HG03108 (cell line): ENCODE measurements around the gene PNPLA7.
"Not testable (repeated sequence)": the region's sequence is repeated elsewhere in the genome, so short reads cannot be mapped to it uniquely, and the experiment has no call there.

Source experiments
- ATAC-seq: cut with Tn5 transposase; IDR thresholded peaks from one replicate; pipeline ENCODE4 v1.9.1; 2021; ENCODE audit warnings: moderate library complexity; ENCODE audit not compliant: unreplicated experiment

Gene PNPLA7

DNA sequence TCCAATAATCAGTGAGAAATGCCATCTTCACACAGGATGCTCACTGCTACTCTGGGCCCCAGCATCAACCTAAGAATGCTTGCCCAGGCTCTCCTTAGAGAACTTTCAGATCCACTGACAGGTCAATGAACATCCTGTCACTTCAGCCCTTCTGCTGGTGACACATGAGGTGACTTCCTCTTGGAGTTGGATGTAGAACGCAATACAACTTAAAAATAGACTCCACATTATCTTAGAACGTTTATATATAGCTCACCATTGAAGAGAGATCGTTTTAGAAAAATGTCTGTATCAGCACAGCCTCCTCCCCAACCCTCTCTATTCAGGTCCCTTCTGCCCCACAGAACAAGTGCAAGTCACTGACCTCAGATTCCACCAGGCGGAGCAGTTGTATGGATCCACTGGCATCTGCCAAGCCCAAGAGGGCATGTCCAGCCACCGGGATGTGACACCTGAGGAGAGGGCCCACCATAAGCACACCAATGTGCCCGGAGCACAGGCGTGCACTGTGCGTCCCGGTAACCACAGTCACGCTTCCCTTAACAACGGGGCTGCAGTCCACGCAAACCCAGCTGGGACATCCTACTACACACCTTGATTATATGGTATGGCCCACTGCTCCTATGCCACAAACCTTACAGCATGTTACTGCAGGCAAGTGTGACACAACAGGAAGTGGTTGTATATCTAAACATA is 25.7 kb upstream of the PNPLA7 start:
- ATAC-seq, result no peak

DNA sequence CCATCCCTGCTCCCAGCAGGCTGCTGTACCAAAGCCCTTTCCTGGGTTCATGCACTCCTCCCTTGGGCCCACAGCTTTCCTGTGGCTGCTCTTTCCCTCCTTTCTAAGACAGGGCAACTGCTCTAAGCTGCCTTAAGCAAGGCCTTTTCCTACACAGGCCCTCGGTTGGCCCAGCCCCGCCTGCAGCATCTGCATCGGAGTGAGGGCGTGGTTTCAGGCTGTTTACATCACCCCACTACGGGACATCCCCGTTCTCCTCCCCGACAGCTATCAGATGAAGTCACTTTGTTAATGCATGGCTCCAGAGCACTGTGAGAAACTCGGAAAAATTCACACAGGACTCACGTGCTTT is 25.1 kb upstream of the PNPLA7 start:
- no peak for ATAC-seq

DNA sequence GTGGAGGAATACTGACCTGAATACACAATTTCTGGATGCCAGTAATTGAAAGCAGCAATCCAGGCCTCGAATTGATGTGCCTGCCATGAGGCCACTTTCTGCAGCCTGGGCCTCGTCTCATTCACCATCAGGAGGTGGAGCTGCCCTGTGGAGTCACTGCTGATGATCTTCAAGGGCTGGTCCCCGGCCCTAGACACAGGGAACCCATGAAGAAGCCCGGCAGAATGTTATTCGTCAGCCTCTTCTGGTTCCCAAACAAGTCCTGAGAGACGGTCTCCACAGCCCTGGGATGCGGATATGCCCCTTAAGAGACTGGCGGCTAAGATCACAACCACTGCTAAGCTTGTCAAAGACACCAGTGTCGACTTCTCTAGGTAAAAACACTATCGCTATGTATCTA is 24.0 kb upstream of the PNPLA7 start:
- ATAC-seq, result no peak

DNA sequence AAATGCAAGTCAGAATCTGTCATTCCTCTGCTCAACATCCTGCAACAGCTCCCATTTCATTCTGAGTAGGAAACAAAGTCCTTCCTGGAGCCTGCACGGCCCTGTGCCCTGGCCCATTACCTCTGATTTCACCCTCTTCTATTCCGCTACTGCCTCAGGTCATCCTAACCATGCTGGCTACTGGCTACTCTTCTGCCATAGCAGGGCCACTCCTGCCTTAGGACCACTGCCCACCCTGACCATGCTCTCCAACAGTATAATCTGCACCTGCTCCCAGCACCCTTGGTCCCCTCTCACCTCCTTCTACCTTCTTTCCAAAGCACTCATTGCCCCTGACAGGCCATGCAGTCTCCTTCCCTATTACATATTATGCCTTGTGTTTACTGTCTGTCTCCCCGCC is 20.4 kb upstream of the PNPLA7 start:
- ATAC-seq, result no peak

DNA sequence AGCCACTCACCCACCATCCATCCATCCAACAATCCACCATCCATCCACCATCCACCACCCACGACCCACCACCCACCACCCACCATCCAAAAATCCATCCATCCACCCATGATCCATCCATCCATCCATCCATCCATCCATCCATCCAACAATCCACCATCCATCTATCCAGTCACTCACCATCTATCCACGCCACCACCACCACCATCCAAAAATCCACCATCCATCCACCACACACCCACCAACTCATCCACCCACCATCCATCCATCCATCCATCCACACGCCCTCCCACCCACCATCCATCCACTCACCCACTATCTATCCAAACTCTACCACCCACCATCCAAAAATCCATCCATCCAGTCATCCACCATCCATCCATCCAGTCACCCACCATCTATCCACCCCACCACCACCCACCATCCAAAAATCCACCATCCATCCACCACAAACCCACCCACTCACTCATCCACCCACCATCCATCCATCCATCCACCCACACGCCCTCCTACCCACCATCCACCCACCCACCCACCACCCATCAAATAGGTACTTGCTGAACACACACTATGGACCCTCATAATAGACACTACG is 19.5 kb upstream of the PNPLA7 start:
- ATAC-seq, result no peak

DNA sequence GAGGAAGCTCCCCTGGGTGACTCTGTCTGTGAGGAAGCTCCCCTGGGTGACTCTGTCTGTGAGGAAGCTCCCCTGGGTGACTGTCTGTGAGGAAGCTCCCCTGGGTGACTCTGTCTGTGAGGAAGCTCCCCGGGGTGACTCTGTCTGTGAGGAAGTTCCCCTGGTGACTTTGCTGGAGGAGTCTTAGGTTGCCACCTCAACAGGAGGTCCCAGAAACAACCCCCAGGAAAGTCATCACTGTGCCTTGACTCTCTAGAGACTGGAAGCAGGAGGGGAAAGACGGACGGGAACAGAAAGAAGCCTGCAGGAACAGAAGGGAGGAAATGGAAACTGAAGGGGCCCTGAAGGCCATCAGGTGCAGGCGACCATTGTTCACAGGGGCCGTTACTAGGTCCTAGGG is 18.2 kb upstream of the PNPLA7 start:
- not testable (repeated sequence) for ATAC-seq

DNA sequence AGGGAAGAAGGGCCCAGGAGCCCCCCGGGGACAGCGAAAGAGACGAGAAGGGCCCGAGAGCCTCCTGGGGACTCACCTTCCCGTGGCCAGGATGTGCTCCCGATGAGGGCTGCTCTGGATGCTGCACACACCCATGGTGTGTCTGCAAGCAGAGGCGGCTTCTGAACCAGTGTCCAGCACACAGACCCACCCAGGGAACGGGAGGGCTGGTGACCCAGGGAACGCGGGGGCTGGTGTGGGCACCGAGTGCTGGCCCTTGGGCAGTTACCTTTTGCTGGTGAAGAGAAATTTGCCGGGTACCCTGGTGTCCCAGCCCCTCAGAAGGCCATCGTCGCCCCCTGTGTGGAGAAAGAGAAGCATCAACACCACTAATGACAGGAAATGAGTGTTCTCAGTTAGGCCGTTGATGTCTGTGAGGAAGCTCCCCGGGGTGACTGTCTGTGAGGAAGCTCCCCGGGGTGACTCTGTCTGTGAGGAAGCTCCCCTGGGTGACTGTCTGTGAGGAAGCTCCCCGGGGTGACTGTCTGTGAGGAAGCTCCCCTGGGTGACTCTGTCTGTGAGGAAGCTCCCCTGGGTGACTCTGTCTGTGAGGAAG is 14.7 kb upstream of the PNPLA7 start:
- ATAC-seq, result no peak

DNA sequence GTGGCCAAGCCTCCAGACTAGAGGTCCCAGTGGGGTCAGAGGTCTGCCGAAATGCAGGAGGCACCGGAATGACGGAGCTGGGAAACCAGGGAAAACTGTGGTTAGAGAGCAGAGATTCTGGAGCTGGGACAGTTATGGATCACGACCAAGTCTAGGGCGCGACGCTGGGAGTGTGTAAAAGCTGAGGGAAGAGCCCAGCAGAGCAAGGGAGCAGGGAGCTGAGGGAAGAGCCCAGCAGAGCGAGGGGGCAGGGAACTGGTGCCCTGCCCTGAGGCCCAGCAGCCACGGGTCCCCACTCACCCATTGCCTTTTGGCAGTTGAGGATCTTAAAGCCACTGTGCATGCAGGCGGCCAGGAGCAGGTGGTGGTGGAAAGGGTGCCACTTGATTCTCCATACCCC is 13.9 kb upstream of the PNPLA7 start:
- ATAC-seq, result no peak

DNA sequence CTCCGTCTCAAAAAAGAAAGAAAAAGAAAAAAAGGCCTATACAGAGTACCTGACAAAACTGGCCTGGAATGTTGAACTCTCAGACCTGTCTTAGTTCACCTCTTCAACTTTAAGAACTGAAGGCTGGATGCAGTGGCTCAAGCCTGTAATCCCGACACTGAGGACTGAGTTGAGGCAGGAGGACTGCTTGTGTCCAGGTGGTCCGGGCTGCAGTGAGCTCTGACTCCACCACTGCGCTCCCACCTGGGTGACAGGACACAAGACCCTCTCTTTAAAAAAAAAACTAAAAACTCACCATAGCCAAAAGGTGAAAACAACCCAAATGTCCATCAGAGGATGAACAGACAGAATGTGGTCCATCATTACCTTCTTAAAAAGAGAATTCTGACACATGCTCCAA is 7.9 kb upstream of the PNPLA7 start:
- ATAC-seq, result no peak

DNA sequence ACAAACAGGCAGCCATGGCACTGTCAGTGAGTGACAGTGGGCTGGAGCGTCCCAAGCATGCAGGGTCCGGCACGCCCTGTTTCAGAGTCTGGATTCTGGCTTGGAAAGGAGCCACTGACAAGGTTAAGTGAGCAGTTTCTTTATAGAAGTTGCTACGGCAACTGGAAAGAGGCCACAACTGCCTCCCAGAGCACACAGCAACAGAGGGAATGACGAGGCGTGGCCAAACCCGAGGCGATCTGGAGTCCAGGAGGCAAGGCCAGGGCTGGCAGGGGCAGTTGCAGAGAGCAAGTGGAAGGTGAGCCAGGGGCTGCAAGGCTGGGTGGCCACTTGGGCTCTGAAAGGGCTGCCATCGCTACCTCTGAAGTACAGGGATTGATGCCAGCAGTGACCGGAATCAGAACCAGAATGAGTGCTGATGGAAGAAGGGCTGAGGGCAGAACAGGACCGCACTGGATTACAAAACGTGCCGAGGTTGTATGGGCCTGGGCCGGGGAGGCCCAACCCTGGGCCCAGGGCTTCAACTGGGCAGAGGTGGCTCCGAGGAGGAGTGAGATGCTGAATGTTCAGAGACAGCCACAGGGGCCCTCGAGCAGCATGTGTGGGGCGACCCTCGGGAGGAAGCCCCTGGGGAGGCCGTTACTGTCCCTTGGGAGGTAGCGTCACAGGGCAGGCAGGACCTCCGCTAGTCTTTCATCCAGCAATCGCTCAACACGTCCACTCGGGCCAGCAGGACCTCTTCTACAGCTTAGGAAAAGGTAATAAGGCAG is 6.1 kb upstream of the PNPLA7 start:
- ATAC-seq, result no peak

DNA sequence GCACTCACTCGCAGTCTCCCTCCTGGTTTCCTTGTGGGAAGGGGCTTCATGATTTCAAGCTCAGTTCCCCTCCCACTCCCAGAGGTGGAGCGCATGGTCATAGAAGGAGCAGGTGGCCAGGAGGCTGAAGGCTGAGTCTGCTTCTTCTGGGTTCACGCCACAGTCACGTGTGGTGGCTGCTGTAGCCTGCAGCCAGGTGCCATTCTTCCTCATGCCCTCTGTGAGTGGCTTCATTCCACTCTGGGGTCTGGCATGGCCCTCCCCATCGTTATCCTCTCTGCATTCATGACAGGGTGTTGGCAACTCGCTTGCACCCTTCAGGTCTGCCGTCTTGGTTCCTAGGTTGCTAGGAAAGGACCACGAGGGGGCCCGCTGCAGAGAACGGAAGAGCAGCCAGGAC is 5.0 kb upstream of the PNPLA7 start:
- ATAC-seq, result no peak

DNA sequence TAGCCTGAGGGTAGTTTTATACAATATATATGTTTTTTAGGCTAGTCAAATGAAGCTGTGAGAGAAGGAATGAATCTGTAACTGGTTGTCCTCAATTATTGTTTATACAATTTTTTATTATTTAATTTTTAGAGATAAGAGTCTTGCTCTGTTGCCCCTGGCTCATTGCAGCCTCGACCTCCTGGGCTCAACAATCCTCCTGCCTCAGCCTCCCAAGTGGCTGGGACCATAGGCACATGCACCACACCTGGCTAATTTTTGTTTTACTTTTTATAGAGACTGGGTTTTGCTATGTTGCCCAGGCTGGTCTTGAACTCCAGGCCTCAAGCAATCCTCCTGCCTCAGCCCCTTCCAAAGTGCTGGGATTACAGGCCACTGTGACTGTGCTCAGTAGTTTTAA is 4.1 kb upstream of the PNPLA7 start:
- no peak for ATAC-seq

DNA sequence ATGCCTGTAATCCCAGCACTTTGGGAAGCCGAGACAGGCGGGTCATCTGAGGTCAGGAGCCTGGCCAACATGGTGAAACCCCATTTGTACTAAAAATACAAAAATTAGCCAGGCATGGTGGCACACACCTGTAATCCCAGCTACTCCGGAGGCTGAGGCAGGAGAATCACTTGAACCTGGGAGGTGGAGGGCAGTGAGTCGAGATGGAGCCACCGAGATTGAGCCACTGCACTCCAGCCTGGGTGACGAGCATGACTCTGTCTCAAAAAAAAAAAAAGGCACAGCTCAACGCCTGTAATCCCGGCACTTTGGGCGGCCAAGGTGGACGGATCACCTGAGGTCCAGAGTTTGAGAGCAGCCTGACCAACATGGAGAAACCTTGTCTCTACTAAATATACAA is 3.5 kb upstream of the PNPLA7 start:
- not testable (repeated sequence) for ATAC-seq

DNA sequence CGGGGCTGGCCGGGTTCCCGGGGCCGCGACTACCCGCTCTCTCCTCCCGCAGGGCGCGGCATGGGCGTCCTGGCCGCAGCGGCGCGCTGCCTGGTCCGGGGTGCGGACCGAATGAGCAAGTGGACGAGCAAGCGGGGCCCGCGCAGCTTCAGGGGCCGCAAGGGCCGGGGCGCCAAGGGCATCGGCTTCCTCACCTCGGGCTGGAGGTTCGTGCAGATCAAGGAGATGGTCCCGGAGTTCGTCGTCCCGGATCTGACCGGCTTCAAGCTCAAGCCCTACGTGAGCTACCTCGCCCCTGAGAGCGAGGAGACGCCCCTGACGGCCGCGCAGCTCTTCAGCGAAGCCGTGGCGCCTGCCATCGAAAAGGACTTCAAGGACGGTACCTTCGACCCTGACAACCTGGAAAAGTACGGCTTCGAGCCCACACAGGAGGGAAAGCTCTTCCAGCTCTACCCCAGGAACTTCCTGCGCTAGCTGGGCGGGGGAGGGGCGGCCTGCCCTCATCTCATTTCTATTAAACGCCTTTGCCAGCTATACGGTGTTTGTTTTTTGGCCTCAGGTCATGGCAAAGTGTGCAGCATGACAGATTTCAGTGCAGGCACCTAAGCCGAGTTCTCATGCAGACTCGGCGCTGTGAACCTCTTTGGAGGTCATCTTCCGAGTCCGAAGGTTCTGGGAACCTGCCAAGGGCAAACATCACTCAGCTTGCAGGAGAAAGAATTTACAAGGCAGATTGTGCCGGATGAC is 2.0 kb upstream of the PNPLA7 start:
- ATAC-seq, result no peak

DNA sequence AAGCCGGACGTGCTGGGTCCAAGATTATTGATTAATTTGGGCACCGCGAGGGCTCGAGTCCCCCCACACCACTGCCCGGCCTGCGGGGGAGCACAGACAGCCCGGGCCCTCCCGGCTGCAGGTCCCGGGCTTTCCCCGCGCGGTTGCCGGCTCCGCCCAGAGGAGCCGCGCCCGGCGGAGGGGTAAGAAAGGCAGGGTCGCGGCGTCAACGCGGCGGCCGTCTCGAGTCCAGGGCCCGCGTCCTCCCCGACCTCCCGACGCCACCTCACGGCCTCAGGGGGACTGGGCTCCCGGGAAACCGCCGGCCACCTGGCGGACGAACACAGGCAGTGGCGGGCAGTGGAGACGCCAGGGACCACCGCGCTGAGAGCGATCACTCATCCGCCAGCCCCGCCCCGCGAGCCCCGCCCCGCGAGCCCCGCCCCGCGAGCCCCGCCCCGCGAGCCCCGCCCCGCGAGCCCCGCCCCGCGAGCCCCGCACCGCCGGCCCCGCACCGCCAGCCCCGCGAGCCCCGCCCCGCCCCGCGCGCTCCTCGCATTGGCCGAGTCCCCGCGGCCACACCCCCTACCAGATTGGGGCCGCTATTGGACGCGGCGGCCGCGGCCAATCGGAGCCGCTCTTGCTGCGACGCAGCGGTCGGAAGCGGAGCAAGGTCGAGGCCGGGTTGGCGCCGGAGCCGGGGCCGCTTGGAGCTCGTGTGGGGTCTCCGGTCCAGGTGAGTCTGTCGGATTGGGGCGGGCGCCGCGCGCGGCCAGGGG is 1.2 kb upstream of the PNPLA7 start, which contains the start of gene MRPL41:
Gene MRPL41 (plus strand): TSS at position 616 of the 758 bp plus-strand sequence. CDS start 203 bp downstream, outside the sequence.
- peak; percentile 79 for ATAC-seq

DNA sequence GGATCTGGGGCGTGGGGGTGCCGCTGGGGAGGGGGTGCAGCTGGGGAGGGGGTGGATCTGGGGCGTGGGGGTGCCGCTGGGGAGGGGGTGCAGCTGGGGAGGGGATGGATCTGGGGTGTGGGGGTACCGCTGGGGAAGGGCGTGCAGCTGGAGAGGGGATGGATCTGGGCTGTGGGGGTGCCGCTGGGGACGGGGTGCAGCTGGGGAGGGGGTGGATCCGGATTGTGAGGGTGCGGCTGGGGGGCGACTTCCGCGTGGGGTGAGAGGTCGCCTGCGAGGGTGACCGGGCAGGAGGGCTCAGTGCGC is 709 bp upstream of the PNPLA7 start:
- not testable (repeated sequence) for ATAC-seq

DNA sequence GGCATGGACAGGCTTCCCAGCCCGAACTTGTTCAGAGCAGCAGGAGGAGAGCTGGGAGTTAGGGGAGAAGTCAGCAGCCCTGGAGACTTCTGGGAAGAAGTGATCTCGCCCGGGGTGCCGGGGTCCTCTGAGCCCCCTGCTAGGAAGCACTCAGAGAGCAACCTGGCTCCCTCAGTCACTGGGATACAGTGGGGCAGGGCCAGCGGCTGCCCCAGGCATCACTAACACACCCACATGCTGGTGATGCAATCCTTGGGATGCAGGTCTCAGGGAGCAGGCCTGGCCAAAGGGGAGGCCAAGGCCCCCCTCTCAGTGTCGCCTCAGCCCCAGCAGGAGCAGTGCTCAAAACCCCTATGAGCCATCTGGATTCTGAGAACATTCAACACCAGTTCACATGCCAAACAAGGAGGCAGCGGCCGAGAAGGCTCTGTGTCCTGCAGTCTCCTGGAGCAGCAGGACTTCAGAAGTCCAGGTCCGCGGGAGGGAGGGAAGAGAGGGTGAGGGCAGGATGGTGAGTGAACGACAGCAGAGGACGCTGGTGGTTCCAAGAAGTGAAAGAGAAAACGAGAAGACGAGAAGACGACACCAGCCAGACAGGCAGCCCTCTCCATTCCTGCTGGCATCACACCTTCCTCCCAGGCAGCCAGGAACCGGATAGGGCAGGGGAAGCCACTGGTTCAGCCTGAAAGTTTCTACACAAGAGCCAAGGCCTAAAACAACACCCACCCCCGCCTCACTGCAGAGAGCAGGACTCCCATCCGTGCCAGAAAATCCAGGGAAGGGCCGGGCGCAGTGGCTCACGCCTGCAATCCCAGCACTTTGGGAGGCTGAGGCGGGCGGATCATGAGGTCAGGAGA is 2.3 kb downstream of the PNPLA7 start:
- ATAC-seq, result no peak

DNA sequence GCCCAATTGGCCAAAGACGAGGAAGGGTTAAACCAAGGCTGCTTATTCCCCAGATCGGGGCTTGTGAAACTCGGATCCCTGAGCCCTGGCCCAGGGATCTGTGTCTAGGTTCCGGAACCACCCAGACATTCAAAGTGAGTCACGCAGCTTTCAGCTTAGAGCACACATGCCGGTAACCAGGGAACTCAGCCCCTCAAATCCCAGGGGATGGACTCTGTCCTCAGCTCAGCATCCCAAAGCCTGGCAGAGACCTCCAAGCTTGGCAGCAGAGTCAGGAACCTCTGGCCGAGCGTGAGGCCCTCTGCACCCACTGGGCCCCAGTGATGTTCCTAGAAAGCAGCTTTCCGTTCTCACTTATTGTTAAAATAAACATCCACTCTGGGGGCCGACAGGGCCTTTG is 5.1 kb downstream of the PNPLA7 start:
- no peak for ATAC-seq

DNA sequence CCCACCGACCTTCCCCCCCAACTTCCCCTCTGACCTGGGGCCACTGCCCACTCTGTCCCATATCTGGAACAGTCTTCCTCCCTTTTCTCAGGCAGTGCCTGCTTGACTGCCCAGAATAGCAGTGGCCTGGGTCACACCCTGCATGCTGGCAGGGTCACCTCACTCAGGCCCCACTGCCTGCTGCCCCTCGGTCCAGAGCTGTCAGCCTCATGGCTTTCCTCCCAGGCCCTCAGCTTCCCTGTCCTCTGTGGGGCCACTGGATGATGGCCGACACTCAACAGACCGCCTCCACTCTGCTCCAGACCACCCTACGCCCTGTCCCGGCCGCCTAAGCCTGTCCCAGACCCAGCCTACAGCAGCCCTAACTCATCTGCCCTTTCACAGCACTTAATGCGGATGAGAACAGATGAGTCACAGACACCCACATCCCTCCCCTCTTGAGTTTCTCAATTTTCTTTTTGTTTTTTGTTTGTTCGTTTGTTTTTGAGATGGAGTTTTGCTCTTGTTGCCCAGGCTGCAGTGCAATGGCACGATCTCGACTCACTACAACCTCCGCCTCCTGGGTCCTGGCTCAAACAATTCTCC is 5.9 kb downstream of the PNPLA7 start:
- no peak for ATAC-seq
